GM19452 (cell line): ENCODE data around the gene PFKL.
"Not testable (repeated sequence)": the region's sequence is repeated elsewhere in the genome, so short reads cannot be mapped to it uniquely, and the experiment has no call there.

Source experiments
- ATAC-seq: cut with Tn5 transposase; IDR thresholded peaks from one replicate; pipeline ENCODE4 v1.9.1; 2021; ENCODE audit not compliant: unreplicated experiment

Gene PFKL

DNA sequence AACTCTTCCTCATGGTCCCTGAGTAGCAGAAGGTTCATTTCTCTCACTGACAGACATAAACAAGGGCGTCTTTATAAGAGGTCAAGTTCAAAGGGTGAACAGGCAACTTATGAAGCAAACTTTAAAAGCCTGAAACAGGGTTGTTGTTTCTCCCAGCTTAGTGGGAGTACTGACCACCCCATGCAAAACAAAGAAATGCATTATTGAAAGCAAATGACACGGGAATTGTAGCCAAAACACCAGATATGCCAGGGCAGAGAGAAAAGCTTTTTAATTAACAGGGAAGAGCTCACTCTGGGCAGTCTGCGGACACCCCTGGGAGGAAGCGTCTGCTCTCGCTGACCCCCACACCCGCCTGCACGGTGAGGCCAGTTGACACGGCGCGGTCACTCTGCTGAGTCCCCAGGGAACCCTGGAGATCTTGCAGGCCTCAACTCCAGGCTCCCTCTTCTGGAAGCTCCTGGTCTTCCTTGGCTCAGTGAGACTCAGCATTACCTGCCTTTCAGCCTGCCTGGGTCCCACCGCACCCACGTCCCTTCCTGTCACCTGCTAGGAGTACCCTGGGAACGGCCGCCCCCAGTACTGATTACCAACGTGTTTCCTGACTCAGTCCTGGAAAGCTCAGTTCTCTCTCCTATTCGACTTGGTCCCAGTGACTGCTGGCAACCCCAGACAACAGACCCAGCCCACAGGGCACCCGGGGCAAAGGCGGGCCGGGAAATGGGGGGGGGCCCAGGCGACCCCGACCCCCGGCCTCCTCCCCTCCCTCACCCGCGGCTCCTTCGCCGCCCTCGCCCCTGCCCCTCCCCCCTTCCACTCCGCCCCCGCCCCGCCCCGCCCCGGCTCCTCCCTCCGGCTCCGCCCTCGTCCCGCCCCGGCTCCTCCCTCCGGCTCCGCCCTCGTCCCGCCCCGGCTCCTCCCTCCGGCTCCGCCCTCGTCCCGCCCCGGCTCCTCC, 38.4 kb downstream of the PFKL start:
- no peak for ATAC-seq

DNA sequence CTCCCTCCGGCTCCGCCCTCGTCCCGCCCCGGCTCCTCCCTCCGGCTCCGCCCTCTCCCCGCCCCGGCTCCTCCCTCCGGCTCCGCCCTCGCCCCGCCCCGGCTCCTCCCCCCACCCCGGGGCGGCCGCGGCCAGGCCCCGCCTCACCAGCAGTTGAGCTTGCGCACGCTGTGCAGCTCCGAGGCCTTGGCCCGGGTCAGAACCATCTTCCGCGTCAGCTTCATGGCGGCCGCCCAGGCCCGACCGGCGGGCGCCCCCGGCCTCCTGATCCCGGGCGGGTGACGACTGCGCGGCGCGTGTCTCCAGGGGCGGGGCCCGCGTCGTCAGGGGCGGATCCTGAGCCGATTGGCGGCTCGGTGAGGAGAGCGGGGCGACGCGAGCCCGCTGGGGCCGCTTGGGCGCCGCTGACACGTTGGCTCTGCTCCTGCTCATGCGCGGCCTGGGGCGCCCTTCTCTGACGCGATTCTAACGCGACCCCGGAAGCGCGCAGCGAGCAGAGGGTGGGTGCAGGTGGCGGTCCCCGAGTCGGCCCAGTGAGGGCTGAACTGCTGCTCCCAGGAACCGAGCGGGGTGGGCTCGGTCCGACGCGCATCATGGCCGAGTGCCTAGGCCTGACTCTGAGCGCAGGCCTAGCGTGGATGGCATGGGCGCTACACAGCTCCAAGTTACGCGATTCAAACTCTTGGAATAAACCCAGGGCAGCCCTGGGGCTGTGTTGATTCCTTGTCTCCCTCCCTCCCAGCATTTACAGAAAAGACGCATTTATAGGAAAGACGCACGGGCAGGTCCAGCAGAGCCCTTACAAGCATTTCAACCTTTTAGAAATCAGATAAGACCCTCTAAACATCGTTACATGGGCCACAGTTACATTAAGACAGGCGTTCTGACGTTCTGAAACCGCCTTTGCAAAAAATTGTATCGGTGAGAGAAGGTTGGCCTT, 39.4 kb downstream of the PFKL start, which contains the start of gene CFAP410:
Gene CFAP410, minus strand, starts transcription at position 420 of the 940 bp plus-strand sequence. Its CDS starts 196 bp downstream, at position 224.
- ATAC-seq: peak; percentile 86

DNA sequence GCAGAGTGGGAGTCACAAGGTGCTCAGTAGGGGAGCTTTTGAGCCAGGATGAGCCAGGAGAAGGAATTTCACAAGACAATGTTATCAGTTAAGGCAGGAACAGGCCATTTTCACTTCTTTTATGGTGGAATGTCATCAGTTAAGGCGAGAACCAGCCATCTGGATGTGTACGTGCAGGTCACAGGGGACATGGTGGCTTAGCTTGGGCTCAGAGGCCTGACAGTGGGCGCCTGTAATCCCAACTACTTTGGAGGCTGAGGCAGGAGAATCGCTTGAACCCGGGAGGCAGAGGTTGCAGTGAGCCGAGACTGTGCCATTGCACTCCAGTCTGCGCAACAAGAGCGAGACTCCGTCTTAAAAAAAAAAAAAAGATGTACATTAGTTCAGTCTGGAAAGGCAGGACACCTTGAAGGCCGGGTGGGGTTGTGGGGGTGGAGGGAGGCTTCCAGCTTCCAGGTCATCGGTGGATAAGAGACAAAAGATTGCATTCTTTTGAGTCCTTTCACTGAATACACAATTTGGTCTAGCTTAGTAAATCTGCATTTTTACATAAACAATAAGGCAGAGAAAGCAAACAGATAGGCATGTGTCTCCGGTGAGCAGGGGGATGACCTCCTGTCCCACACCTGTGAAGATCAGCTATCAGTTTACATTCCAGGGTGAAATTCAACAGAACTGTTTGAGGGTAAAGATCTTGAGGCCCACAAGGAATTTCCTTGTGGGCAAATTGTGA, 42.0 kb downstream of the PFKL start:
- ATAC-seq: not testable (repeated sequence)

DNA sequence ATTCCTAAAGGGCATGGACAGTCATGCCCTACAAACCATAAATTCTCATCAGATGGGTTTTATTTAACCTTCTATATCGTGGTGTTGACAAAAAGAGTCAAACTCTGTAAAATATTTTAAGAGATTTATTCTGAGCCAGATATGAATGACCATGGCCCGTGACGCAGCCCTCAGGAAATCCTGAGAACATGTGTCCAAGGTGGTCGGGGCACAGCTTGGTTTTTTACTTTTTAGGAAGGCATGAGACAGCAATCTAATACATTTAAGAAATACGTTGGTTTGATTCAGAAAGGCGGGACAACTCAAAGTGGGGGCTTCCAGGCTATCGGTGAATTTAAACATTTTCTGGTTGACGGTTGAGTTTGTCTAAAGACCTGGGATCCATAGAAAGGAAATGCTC, 43.1 kb downstream of the PFKL start:
- not testable (repeated sequence) for ATAC-seq

DNA sequence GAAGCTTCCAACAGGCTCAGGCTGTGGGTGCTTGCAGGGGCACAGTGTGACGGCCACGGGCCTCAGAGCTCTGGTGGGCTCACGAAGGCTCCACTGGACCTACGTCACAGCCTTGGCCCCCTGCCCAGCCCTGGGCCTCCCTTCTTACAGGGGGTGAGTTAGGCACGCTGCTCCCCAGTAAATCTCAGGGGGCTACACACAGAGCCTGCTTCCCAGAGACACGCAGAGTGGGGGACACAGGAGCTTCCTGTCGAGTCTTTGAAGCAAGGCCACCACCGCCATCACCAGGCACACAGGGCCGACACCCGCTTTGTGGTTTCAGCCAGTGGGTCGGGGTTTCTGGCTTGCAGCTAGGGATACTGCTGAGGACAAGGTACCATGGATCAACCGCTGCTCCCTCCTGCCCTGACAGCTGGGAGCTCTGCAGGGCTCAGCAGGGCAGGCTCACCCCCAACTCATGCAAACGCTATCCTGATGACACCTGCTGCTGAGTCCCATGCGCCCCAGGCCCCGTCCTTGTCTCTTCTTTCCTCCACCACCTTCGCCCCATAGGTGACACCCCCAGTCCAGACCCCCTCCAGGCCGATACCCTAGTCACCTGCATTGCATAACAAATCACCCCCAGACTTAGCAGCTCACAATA, 44.8 kb downstream of the PFKL start:
- ATAC-seq: no peak

DNA sequence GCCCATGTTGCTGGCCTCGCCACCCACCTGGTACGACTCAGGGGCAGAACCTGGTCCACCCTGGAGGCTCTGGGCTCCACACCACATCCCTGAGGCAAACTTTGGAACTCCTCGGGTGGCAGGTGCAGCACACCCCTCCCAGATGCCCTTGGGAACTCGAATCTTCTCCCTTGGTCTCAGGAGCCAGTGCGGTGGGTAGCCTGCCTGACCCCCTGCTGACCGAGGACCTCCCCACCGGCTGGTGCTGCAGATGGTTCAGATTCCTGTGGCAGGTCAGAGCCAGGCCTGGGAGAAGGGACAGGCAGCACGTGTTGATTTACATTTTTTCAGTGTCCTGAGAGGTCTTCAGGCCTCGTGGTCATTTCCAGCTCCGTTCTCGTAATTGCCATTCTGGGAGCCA, 45.6 kb downstream of the PFKL start:
- no peak for ATAC-seq

DNA sequence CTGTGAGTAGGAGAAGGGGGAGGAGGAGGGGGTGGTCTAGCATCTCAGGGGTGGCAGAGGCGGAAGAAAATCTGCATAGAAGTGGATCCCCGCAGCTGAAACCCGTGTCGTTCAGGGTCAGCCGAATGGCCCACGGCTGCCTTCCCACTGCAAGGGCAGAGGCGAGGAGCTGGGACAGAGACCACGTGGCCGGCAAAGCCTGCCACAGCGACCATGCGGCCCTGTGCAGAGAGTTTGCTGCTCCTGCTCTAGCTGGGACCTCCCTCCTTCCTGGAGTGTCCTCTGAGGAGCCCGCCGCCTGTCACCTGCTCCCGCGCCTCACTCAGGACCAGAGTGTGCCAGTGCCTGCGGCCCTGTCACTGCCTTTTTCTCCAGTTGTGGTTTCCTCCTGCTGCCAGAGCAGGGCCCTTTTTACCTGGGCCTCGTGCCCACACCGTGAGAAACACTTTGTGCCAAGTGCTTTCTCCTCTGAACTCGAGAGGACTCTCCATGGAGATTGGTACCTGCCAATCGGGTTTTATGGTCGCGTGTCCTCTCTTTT, 48.1 kb downstream of the PFKL start:
- ATAC-seq: no peak

DNA sequence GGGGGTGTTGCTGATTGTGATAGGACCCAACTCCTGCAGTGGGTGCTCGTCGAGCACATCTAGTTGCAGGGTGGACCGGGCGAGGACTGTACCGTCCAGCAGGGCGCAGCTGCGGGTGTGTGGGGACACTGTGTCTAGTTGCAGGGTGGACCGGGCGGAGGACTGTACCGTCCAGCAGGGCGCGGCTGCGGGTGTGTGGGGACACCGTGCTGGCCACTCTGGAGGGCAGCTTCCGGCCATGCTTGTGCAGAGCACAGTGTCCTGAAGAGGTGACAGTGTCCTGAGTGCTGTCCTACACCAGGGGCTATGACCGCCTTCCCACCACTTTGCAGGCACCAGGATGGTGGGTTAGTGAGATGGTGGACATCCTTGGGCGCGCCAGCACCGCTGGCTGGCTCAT, 49.0 kb downstream of the PFKL start:
- no peak for ATAC-seq

DNA sequence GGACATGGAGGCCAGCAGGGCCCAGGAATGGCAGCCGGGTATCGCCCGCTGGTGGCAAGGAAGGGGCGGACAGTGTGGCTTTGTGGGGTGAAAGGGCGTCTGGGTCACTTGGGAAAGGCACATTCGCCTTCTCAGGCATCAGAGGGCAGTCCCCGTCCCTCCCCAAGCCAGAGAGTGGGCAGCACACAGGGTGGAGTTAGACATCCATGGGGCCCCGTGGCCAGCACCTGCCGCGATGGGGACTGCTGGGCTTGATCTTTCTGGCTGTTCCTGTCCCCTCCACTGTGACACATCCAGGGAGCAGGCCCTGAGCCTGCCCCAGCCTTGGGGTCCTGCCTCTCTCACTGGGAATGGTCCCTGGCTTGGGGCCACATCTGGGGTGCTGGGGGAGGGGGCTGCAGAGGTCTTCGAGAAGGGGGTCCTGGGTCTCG, 49.6 kb downstream of the PFKL start:
- no peak for ATAC-seq

DNA sequence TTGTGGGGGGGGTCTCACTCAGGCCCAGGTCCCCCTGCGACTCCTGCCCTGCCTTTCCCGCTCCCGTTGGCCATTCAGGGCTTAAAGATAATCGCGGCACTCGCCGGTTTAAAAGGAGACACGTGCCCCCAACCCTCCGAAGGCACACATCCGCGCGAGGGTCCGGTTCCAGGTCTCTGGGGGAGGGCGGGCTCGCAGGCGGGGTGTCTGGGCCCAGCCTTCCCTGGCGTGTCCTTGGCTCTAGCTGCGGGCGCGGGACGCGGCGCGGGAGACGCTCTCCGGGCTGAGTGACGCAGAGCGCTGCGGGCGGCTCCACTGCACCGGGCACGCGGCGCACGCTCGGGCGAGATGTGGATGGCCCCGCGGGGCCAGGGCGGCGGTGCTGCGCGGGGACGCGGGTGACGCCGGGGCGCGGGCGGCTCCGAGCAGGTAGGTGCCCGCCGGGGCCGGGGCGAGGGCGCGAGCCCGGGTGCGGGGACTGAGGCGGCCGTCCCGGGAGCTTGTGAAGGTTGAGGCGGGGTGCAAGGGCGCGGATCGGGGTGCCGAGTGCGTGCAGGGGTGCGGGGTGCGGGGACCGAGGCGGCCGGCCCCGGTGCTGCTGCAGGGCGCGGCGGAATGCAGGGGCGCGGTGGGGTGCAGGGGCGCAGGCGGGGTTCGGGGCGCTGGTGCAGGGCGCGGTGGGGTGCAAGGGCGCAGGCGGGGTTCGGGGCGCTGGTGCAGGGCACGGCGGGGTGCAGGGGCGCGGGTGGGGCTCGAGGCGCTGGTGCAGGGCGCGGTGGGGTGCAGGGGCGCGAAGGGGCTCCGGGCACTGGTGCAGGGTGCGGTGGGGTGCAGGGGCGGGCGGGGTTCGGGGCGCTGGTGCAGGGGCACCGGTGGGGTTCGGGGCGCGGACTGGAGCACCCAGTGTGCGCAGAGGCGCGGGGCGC, 50.3 kb downstream of the PFKL start:
- no peak for ATAC-seq

DNA sequence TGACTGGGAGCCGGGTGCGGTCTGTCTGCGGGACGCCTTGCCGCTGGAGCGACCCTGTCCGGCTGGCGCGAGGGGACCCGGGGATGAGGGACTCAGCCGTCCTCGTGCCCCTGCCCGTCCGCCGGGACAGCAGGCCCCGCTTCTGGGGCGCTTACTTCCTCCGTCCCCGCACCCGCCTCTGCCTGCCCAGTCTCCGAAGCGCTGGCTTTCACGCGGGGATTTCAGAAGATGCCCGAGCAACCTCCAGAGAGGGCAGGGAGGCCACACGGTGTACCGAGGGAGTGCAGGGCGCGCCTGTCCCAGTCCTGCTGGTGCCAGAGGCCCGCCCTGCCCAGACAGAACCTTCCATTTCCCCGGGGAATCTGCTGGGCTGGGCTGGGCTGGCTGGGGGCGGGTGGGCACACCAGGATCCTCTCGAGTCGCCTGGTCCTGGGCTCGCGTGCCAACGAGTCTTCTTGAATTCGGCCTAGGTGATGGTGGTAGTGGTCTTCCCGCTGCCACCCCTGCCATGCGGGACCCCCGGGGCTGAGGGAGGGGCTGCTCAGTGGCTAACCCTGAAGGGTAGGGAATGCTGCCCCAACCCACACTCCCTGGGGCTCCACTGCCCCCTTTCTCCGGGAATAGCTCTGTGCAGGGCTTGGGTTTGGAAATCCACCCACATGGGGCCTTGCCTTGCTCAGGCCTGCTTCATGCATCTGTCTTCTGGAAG, 51.1 kb downstream of the PFKL start:
- no peak for ATAC-seq

DNA sequence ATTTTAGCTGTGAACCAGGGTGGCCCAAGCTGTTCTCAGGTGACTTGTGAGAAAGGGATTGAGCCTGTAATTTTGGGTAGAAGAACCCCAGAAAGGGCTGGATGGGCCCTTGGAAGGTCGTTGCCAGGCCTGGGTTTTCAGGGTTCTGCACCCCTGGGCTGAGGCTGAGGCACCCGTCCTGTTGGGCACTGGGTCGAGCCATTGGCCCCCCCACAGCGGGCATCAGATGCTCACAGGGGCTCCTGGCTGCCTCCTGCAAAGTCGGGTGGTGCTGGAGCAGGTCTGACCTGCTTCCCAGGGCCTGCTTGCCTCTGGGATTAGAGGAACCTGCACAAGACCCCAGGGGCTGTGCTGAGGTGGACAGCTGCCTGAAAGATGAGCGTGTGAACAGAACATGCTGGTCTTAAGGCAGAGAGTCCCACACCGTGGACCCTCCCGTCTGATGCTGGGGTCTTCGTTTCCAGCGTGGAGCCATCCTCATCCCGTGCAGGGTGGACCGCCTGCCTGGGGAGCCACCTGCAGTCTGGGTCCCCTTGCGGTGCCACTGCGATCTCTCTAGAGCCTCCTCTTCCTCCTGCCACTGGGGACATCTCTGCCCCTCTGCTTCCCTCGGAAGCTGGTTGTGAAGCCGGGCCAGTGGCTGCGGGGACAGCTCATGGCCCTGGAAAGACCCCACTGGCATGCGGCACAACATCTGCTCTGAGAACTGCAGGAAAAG, 51.8 kb downstream of the PFKL start:
- ATAC-seq: no peak

DNA sequence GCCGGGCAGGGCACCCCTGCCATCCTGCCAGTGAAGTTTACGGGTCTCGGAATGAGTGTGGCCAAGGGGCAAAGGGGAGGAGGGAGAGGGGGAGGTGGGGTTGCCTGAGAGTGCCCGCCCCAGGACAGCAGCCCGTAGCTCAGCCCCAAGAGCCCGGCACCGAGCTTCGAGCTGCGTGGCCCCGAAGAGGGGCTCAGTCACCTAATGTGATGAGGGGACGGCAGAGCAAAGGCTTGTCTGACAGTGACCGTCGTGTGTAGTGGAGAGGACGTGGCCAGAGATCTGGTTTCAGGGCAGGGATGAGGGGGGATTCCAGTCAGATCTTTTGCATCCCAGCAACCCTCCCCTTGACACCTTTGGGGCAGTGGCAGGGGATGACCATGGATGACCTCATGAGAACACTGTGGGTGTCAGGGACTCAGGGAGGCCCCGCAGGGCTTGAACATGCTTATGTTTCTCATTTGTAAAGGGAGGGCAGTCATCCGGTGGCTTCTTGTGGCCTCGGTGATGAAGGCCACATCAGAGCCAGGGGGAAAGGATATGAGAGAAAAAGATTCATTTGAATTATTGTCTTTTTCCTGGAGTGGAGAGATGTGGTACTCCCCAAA, 52.5 kb downstream of the PFKL start:
- ATAC-seq: no peak

DNA sequence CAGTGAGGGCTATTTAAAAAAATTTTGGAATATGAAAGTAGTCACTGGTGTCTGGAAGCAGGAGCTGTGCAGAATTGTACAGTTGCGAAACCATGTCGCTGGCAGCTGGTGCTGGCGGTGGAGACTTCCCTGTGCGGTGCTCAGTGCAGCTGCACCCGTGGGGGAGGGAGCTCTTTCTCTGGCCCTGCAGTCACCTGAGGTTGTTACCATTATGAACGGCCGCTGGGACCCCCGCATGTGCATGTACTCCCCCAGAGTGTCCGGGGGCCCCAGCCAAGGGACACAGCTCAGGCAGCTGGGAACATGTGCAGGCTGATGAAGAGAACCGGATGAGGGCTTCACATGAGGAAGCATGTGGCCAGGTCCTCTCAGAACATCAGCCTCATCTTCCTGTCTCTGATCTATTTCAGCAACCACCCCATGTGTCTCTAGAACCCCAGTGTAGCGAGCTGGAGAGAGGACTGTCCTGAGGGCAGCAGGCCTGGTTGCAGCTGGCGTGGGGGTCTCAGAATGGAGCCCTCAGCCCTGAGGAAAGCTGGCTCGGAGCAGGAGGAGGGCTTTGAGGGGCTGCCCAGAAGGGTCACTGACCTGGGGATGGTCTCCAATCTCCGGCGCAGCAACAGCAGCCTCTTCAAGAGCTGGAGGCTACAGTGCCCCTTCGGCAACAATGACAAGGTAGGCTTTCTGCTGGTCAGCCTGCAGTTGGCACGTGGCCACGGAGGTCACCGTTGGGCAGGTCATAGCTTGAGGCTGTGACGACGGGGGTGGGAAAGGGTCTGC, 53.5 kb downstream of the PFKL start, which contains the start of gene TRPM2:
Gene TRPM2, plus strand, starts transcription at position 431 of the 780 bp plus-strand sequence. Its CDS starts 80 bp downstream, at position 511.
- ATAC-seq: peak; percentile 53

DNA sequence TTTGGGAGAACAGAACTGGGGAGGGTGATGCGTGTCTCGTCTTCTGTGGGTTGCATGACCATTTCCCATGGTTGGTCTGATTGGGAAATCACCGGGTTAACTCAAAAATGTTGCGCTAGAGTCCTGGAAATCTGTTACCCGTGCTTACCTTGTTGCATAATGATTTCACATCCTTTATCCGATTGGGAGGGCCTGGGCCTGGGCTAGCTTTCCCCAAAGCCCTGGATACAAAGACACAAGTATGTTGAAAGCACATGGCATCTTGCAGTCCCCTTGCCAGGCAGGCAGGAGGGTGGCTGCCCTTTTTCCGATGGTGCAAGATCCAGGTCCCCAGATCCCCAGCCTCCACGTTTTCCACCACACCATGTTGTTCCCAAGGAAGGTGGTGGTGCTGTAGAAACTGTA, 54.1 kb downstream of the PFKL start:
- no peak for ATAC-seq
